HG03025 (cell line): ENCODE measurements around the gene RGS10.
A peak's percentile ranks its signal among the peaks of the same experiment; 100 is the strongest.
"Not testable (repeated sequence)": the region's sequence is repeated elsewhere in the genome, so short reads cannot be mapped to it uniquely, and the experiment has no call there.

Experiments used
- ATAC-seq: cut with Tn5 transposase; IDR thresholded peaks from one replicate; pipeline ENCODE4 v1.9.1; 2021; ENCODE audit warnings: mild to moderate bottlenecking, moderate library complexity; ENCODE audit not compliant: unreplicated experiment, low FRiP score

Gene RGS10

GRCh38 chr10:119542357-119542987 lies at the start of gene RGS10:
Gene RGS10, minus strand, starts transcription at chr10:119542719. Its CDS starts 81 bp downstream, at chr10:119542638.
- peak; percentile 65 for ATAC-seq

GRCh38 chr10:119588071-119588470 lies 45.6 kb upstream of the RGS10 start:
- ATAC-seq: no peak

GRCh38 chr10:119578355-119578754 lies 35.8 kb upstream of the RGS10 start:
- ATAC-seq: no peak

GRCh38 chr10:119575991-119576390 lies 33.5 kb upstream of the RGS10 start:
- no peak for ATAC-seq

DNA sequence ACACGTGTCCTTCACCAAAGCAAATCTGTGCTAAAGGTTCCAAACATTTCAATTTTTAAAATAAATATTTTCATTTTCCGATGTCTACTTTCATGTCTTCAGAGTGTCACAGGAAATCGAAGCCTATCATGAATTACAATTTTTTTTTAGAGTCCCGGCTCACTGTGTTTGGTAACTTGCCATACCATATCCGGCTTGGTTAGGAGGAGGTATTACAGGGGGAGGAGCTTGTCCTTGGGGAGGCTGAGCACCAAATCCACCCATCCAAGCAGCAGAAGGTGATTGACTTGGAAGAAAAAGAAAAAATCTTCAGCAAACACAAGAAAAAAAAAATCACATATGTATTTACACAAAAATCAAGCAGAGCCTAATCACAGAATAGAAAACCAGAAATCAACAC lies 33.0 kb upstream of the RGS10 start:
- ATAC-seq: no peak

DNA sequence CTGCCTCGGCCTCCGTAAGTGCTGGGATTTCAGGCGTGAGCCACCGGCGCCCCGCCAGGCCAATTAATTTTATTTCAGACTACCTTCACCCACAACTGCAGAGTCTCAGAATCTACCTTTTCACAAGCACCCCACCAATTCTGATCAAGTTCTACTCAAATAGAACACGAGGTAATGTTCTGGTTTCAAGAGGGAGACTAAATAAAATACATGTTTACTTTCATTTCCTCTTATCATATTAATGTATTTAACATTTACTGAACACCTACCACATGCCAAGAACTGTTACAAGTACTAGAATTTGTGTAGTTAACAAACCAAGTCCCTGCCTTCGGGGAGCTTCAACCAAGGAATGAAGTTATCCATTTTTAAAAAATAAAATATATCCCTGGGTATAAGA lies 25.5 kb upstream of the RGS10 start:
- ATAC-seq: no peak

- ATAC-seq: no peak
Observed at GRCh38 chr10:119562097-119562496, 19.6 kb upstream of the RGS10 start.

- not testable (repeated sequence) for ATAC-seq
Observed at GRCh38 chr10:119559511-119559910, 17.0 kb upstream of the RGS10 start.

DNA sequence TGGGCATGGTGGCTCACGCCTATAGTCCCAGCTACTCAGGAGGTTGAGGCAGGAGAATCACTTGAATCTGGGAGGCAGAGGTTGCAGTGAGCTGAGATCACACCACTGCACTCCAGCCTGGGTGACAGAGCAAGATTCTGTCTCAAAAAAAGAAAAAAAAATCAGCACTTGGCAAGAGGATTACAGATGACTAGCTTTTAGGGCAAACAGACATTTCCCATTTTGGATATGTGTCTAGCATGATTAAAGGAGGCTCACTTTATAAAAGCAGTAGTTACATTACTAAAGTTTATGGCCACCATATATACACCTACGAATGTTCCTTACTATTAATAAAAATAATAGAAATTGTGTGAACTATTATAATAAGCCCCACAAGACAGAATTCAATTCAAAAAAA lies 13.6 kb upstream of the RGS10 start:
- not testable (repeated sequence) for ATAC-seq

GRCh38 chr10:119555178-119555784 lies 12.8 kb upstream of the RGS10 start:
- ATAC-seq: no peak

DNA sequence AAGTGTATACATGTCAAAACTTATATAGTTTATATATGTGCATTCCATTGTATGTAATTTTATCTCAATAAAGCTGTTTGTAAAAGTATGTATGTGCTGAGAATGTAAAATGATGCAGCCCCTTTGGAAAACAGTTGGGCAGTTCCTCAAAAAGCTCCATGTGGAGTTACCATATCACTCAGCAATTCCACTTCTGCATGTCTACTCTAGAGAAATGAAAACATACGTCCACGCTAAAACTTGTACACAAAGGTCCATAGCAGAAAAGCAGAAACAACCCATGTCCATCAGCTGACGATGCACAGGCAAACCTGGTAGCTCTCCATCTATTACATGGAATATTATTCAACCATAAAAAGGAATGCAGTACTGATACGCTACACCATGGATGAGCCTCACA lies 8.3 kb upstream of the RGS10 start:
- ATAC-seq: no peak

- no peak for ATAC-seq
Observed at GRCh38 chr10:119549247-119549999, 6.9 kb upstream of the RGS10 start.

- no peak for ATAC-seq
Observed at GRCh38 chr10:119546009-119546408, 3.5 kb upstream of the RGS10 start.

GRCh38 chr10:119545310-119545709 lies 2.8 kb upstream of the RGS10 start:
- no peak for ATAC-seq

DNA sequence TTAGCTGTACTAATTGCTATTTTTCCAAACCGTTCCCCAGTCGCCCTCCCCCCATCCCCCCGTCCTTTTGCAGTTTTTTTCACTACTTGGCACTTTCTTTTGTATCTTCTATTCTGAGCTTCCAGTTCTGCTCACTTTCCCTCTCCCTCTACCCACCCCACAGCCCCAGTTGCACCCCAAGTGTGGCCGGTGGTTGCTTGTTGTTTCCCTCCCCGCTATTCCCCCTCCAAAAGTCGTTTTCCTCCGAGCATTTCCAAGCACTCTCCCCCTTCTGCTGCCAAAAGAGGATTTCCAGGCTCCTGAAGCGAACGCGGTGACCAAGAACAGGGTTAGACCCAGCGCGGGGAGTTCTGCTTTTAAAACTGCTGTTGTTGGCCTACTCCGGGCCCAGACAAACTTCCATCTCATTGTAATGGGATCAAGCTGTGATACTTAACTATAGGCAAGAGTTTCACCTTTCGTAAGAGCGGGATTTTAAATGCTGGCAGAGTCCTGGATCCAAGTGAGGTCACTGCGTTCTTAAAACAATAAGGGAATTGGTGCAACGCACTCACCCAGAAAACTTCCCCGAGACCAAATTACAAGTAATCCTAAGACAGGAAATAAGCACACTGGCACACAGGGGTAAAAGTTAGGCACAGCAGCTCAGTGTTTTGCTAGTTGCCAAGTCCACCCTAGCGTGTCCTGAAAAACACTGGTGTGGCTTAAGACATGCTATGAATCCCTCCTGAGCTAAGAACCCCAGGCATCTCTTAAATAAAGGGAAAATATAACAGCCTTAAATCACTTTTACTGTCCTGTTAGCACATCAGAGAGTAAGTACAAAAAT lies 1.5 kb upstream of the RGS10 start:
- ATAC-seq: no peak

DNA sequence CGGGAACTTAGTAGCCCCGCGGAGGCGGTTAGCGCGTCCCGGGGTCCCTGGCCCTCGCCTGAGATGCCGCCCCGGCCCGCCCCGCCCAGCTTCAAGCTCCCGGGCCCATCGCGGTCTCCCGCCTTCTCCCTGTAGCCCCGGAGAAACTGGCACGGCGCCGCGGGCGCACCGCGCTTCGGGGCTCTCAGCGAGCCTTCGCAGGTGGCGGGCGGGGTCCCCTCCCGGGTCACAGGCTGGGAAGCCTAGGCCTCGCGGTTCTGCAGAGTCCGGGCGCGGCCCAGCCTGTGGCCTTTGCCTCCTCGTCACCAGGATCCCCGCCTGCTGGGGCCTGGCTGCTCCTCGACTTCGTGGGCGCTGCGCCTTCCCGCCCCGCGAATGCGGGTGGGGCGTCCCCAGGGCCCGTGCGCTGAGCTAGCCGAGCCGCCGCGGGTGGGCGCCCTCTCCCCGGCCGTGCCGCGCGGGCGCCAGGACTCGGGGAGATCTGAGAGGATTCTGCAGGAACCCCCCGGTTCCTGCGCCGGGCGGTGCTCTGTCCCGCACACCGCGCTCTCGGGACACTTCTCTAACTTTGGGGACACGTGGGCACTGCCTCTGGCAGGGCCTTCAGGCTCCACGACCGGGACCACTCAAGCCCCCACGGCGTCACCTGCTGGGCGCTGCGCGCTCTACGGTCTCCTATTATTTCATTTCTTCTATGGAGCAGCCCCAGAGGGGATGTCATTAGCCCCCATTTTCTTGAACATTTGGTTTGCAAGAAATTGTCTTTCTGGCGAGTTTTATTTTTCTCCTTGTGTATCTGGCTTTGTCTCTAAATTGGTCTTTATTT lies 682 bp upstream of the RGS10 start:
- ATAC-seq: peak; percentile 33

GRCh38 chr10:119541459-119542356 lies 811 bp downstream of the RGS10 start:
- ATAC-seq: no peak

DNA sequence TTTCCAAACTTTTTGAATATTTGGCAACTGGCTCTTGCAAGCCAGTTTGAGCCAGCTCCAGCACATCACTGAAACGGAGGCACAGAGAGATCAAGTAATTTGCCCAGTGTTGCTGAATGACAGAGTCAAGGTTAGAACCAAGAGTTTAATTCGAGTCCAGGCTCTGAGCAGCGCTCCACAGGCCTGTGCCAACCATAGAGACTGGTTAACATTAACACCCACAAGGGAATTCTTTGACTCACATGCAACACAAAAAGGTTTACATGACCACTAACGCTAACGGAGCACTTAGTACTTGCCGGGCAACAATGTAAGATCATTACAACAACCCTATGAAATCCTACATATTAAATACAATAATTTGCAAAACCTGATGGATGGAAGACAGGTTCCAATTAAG lies 1.5 kb downstream of the RGS10 start:
- no peak for ATAC-seq

DNA sequence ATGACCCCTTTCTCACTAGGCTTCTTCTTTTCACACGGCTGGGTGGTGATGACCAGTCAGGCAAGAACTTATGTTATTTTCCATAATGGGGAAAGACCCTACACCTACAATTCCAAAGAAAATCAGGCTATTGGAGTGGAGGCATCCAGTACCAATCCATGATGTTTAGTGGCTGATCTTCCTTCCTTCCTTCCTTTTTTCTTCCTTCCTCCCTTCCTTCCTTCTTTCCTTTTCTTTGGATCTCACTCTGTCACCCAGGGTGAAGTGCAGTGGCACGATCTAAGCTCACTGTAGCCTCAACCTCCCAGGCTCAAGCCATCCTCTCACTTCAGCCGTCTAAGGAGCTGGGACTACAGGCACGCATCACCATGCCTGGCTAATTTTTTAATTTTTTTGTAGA lies 2.5 kb downstream of the RGS10 start:
- ATAC-seq: no peak
